SIG-M5 (cell line): ENCODE data around the gene FLRT2.

Experiments
- DNase-seq: peaks from one replicate; lab custom pipeline; 2025; lab: John Stamatoyannopoulos, UW

The FLRT2 gene

DNA sequence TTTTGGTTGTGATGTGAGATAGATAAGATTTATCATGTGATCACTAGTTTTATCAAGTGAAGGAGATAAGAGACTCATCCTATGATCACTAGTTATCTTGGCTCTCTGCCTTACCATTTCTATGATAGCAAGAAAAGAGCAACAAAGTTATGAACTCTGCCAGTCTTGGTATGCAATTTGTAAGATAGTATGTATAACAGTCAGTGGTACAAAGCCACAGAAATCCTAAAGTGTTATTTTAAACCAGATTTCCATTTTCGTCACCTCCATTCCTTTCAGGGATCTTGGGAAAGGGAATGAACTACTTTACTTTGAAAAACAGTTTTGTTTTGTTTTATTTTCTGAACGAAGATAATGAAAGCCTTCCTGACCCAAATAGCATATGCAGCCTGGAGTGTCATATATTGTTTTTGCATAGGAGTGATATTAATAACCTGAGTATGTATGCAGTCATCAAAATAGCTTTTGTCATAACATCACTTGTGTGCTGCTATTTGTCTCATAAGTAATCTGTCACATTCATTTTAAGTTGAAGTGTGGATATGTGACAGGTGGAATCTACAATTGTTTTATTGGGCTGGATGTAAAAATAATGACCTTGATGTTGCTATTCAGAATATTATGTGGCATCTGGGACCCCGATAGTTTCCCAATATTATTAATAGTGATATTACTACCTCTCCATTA, 35.0 kb downstream of the FLRT2 start:
- DNase-seq: no peak

DNA sequence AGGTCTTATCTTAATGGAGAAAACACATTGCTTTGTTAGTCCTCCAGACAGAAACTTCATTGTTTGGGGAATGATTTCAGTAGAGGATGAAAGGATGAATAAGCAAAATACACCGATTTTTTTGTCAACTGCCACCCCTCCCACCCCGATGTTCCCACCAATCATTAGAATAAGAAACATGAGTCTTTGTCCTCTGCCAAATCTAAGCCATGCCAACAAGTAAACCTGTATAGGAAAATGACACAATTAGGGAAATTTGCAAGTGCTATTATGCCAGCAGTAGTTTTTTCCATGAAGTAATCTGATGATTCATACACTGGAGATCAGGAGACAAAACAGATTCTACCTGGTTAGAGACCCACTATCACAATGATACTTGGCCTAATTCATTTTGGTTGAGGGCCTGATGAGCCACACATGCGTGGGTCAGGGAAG, 35.9 kb downstream of the FLRT2 start:
- no peak for DNase-seq

DNA sequence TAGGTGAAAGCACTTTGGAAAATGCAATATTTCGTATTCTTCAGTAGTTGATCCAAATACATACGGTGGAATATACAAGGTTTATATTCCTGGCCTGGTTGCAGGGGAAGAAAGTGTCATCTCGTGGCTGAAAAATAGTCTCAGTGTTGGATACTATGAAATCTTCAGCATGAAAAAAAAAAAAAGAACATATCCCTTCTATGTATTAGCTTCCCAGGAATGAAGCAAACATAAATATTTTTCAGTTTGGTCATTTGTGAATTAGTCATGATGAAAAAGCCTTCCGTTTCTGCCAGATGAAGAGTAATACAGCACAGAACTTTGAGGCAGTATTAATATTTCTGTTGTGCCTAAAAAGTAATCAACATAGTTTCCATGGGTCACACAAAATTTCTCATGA, 36.7 kb downstream of the FLRT2 start:
- no peak for DNase-seq

DNA sequence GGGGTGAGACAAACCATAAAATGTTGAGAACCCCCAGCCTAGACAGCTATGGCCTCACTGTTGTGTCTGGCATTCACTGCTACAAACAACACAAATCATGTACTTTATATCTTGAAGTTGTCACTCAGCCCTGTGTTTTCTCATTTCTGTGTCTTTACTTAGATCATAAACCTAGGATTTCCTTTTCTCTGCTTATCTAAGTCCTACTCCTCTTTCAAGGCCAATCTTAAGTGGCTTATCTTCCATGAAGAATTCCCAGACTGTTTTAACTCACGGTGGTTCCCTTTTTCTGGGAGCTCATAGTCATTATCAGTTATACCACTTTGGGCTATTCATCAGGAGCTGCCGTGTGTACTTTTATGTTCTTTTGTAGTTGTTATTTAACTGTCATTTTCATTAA, 42.1 kb downstream of the FLRT2 start:
- DNase-seq: no peak

DNA sequence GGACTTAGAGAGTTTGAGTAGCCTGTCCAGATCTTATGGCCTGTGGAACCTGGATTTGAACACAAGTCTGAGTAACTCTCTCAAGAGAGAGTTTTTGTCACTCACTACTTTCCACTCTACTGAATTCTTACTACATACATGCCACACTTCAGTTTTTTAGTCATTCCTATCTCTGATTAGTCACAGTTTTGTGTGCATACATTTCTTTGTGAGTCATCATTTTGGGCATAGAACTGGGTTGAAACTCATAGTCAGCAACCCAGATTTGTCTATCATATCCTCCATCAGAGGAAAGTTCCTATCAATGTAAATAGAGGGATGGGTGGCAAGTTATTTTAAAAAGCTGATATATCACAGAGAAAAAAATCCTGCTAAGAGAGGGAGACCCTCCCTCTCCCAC, 42.9 kb downstream of the FLRT2 start:
- DNase-seq: no peak

DNA sequence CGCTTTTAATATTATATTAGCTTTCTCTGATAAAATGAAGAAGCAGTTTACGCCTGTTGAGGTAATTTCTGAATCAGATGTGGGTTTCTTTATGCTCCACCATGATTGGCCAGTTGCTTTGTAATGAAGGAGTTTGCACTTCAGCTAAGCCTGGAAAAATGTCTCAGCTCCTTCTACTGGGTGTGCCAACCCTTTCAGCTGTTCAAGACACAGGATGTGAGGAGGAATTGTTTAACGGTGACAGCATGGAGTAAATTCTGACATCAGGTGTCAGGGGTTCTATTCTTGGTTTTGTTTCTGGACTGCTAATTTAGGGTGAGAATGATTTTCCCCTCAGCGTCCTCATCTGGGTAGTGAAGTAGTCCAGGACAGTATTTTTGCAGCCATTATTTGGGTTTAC, 43.5 kb downstream of the FLRT2 start:
- DNase-seq: no peak

DNA sequence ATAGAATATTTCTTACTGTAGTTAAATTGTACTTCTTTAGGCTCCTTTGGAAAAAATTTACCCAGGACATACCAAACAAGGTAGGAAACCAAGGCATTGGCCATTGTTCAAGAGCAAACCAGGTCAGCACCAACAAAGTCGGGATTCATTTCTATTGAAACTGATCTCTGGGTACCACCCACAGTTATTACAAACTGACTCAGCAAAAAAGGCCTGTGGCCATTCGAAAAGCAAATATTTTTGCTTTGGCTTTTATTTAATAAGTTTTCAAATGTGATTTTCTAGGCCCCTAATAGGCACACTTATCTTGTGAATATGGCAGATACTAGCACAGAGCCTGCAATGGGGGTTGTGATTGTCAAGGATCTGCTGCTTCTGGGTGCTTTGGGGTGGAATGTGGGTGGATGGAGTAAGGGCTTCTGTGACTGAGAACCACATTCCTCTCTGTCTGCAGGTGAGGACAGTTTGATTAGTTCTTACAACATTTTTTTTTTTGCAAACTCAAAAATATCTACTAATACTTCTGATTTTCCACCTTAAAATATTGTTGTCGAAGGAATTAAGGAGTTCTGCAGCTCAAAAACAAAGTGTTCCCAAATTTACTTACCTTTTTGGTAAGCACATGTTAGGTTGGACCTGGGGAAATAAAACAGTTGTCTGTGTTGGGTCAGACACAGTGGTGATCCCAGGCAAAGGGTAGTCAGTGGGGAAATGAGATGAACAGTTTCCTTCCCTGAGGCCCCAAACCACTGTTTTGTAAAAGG, 45.1 kb downstream of the FLRT2 start:
- no peak for DNase-seq

DNA sequence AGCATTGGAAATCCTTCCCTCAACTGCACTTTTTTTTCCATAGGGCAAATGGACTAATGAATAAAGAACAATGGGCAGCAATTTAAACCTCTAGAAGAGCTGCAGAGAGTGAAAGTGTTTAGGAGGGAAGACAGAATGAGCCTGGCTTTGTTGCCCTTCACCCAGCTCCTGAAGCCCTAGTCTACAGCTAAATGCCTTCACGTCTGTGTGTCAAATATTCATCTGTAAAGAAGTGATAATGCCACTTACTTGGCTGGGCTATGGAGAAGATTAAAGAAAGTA, 45.6 kb downstream of the FLRT2 start:
- no peak for DNase-seq

DNA sequence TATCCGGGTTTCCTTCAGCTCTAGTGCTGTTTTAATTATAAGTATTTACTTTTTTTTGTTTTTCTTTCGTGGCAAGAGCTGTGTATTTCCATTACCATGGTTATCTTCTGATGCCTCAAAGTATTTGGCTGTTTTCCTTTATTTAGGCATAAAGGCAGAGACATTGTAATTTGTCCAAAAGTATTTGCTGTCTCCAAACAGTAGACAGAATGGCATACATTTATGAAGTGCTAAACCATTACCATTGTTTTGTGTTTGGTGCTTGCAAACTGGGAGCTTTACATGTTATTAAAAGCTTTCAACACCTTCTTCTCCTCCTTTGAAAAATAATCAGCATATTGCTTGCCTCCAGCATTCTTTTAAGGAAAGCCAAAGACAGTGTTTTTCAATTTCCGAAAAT, 46.3 kb downstream of the FLRT2 start:
- no peak for DNase-seq

DNA sequence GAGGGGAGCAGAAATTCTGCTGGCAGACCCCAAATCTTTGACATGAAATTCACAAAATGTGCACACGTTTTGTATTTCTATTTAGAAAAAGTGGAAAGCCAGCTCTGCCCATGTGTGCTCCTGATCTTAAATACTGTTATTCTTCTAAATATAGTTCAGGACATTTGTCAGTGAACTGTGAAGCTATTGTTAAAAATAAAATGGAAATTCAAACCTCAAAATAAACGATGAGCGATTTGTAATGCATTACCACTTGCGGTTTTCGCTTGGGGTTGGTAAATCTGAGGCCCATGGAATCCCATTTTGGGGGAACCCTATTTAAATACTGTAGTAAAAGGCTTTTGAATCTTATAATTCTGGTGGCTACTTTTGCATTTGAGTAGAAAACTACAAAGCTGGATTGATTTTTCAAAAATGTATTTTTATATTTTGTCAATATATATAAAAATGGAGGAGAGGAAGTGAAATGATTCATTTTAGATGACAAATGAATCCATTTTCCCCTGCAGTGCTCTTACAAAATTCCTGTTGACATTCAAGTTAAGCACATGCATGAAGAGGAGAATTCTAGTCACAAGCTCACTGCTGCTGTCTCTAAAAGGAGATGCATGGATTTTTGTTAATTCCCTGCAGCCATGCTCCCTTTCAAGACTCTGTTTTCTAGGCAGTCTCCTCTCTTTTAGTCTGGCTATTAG, 47.1 kb downstream of the FLRT2 start:
- DNase-seq: no peak

DNA sequence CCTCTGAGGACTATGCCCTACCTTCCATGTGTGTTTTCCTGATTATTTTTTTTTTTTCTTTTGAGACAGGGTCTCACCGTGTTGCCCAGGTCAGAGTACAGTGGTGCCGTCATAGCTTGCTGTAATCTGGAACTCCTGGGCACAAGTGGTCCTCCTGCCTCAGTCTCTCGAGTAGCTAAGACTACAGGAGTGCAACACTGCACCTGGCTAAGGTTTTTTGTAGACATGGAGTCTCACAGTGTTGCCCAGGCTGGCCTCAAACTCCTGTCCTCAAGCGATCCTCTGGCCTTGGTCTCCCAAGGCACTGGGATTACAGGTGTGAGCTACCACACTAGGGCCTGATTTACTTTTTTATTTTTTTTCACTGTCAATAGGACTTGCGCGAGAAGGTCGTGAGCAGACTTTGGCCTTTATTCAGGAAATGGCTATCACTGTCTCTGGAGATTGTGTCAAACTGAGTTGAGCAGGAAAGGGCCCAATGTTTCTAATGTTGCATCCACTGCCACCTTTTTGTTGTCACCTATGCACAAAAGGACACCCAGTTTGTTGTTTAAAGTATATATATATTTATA, 47.7 kb downstream of the FLRT2 start:
- no peak for DNase-seq

DNA sequence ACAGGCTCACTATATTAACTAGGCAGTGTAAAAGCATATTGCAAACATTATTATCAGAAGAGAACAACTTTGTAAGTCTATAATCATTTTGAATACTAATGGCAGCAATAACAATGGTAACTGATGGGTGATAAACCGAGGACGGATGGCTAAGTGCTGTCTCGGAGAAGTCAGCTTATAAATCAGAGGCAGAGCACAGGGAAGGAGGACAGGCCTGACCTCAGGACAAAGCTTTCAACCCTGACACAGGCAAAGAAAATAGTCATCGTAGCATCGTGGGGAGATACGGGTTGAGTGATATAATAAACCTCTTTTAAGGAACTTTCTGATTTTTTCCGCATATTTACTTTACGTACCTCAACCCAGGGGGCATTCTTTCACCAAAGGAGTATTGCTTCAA, 48.4 kb downstream of the FLRT2 start:
- no peak for DNase-seq

DNA sequence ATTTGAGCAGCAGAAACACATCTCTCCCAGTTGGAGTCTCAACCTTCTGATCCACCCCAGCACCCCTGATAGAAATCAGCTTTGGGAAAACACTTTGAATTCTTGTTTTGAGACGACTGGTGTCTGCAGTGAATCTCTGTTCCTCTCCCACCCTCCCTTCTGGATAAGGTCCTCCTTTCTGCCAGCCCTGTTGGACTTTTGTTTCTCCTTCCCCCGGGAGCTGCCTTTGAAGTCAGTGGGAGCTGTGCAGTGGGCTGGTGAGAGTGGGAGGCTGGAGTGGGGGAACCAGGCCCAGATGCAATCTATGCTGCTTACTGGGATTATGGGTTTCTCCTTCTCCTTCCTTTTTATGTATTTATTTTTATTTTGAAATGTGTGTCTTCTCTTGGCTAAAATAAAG, 49.0 kb downstream of the FLRT2 start:
- DNase-seq: no peak

DNA sequence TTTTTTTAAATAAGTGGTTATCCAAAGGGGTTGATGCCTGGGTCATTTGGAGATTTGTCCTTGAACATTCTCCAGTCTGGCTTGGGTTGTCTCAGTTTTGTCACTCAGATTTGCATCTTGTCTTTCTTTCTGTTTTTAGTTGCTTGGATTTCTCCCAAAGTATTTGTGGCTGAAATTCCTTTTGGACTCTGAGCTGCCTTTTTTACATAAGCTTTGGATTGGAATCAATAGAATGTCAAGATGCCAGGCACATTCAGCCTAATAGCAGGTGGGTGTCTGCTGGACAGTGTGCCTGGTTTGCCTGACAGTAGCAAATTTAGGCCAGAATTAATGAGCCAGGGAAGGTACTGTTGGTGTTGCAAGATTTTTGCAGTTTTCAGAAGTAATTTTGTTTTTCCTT, 50.0 kb downstream of the FLRT2 start:
- DNase-seq: no peak

DNA sequence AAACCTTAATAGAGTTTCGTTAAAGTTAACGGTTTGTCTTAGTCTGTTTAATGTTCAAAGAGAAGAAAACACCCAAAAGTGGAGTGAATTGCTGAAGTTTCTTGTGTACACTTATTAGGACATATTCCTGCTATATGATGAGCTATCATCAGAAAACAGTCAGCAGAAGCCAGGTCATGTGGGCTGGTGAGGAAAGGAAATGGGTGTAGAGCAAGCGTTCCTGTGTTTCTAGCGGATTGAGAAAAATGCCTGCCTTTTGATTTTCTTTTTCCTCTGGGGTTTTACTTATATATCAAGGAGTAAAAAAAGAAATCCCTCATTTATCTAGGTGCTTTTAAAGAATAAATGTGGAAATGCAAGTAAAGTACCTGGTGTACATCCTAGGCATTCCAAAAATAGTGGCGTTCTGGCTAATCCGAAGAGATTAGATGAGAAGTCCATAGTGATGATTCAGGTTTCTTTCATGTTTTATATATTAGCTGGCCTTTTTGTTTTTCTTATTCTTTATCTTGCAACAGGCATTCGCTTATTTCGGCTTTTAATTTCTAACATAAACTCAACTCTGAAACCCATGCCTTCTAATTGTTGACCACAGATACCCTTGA, 50.7 kb downstream of the FLRT2 start:
- DNase-seq: no peak

DNA sequence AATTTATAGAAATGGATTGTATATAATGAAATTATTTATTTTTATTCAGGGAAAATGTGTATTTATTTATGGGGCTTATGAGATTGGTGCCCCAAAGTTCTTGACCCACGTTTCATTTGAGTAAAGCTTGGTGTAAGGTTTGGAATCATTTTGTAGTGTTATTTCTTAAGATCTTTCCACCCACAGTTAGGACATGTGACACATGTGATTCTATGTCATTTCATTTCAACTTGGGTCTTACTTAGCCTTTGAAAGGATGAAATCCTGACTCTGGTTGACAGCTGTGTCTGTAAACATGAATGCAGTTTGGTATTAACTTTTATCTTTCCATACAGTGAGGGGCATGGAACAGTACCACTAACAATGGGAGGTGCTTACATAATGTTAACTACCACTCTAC, 51.7 kb downstream of the FLRT2 start:
- no peak for DNase-seq

DNA sequence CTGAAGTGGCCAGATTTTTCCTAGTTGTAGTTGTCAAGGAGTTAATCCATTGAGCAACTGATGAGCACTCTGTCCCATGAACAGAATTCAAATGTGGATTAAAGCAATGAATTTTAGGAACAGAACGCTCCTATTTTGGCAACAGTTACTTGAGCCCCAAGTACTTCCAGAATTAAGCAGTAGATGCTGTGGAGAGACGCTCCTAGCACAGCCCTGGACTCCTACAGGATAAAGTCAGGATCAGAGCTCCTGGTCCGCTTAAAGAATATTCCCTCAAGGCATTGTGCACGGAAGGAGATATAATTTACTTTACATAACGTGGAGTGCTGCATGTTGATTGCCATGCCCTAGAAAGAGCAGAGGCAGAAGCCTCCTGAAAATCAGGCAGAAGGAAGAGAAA, 53.4 kb downstream of the FLRT2 start:
- no peak for DNase-seq

DNA sequence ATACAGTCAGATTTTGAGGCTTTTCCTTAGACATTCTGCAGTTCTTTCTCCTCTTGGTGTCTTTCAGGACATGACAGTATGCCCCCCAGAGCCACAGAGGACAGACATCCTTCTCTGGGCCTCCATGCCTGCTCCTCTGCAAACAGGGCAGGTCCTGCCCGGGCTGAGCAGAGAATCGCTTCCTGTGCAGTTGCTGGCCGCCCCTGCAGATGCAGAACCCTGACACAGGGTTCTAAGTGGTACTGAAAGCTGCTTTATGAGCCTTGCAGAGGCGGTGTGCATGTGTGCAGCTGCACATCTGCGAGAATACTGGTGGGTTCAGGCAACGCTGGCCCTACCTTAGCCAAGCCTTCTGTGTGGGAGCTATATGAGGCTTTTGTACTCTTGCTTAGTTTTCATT, 54.5 kb downstream of the FLRT2 start:
- no peak for DNase-seq

DNA sequence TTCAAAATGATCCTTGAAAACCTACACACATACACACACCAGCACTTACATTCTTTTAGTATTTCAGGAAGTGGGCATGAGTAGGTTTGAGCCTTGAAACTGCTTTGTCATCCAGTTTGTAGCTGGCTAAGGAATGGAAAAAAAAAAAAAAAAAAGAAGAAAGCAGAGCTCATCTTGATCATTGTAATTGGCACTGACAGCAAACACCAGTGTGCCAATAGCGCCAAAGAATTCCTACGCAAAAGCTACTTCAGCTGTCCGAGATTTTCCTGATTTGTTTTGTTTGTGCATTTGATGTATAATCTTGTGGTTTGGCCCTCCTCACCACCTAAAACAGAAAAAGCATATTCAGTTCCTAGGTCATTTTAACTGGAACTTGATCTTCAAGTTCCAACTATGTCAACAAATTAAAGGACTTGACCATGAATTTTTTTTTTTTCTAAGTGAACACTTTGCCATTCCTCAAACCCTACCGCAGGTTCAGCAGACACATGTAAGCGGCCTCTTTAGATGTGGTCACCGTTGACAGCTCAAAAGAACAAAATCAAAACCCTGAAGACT, 57.3 kb downstream of the FLRT2 start:
- no peak for DNase-seq

DNA sequence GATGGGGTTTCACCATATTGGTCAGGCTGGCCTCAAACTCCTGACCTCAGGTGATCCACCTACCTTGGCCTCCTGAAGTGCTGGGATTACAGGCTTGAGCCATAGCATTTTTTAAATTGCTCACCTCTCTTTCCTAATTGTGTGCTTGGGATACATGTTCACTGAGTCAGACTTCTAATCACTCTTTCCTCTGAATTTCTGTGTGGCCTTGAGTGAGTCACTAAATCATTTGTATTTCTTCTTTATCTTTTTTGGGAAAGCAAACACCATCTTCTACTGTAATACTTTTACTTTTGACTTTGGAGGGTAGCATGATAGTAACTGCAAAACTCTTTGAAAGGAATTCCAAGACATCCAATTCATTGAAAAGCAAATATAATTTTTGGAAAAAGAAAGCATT, 60.8 kb downstream of the FLRT2 start:
- DNase-seq: no peak

DNA sequence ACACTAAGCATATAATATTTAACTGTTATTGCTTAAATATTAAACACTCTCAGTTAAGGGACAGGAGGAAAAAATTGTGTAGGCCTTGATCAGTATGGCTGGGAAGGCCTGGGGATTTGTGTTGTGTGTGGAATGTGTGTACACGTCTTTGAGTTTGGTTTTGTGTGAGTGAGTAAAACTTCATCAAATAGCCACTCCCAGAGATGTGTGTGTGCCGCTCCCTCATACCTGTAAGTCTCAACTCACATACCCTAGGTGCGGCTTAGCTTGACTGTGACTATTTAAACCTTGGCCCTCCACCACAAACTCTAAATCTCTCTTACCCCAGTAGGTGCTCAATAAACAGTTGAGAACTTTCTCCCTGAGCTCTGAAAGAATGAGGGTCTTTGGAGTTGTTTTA, 64.3 kb downstream of the FLRT2 start:
- DNase-seq: no peak

DNA sequence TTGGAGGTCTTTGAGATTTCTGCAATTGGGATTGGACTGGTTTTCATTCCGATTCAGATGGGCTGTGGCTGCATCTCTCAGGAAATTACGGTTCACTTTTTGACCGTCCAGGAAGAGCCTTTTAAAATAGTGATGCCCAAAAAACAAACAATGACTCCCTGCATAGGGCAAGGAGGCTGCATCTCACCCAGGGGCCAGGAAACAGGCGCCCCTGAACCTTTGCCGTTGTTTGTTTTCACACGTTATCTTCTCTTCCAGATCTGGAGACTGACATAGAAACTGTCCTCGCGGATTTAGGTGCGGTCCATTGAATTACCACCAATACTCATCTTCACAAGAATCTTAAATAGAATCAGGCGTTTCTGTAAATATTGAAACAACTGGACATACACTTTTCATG, 66.0 kb downstream of the FLRT2 start:
- no peak for DNase-seq
